ENCODE data around the gene HAPLN2.

The HAPLN2 gene

DNA sequence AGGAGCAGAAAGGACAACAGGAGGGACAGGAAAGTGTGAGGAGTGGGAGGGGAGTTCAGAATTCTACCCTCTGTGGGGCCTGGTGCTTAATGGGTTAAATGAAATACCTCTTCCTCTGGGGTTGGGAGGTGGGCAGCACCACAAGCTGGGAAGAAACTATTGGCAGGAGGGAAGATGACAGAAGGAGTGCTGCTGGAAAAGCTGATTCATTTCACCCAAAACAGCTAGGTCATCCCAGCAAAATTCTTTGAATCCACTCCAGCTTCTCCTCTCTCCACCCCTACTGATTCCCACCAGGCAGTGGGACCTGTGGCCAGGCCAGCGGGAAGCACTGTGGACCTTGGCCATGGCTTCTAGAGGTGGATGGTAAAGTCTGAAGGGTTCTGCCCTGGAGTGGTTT is 35.5 kb downstream of the HAPLN2 start:
- TF ChIP-seq ZNF274 (IDR thresholded peaks at IDR 0.05; ENCODE audit: low read depth, low read length), result no peak
- no peak overlapping the region for H3K4me3 ChIP-seq (ENCODE audit: low read length)

DNA sequence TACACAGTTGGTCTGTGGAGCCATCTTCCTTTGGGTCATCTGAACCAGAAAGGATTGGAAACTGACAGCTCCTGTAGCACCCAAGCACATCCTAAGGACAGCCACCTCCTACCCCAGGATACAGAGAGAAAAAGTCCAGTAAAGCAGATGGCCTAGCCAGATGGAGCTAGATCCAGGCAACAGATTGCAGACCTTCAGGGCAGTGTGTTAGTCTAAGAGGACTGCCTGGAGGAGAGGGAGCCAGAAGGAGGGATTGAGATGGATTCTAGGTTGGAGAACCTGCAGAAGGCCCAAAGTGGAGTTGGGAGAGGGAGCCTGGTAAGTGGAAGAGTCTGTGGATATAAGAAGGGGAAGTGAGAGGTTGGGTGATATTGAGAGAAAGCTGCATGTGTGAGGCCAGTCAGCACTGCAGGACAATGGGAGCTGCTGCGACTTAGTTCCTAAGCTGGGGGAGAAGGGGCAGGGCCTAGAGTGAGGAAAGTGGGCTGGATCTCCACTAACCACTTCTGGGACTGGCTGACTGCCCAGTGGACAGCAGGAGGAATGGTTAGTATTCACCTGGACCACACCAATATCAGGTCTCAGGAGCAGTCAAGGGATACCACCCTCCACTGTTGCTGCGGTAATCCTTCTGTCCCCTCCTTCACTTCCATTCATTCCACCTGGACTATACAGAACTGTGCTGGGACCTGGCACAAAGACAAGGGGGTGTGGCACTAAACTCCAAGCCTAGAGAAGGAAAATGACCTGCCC is 36.1 kb downstream of the HAPLN2 start:
- no peak for TF ChIP-seq ZNF274 (IDR thresholded peaks at IDR 0.05; ENCODE audit: low read depth, low read length)

DNA sequence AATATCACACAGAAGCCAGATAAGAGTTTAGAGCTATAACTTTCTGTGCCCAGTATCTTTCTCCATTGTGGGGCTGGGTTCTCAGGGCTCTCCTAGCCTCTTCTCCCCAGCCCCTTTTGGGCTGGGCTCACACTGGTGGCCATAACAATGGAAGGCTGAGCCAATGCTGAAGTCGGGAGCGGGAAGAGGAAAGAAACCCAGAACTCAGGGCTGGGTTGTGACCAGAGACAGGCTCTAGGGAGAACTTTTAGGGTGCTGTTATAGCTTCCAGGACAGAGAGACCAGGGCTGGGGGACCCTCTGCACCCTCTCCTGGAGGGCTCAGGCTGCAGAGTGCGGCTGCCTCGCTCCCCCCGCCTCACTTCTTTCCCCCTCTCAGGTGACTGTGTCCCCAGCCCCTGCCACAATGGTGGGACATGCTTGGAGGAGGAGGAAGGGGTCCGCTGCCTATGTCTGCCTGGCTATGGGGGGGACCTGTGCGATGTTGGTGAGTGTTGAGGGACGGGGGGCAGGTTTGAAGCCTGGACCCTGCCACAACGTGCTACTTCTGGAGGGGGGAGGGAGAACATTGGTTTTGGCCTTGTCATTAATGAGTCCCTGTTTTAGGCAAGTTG is 36.8 kb downstream of the HAPLN2 start:
- no peak for TF ChIP-seq ZNF274 (IDR thresholded peaks at IDR 0.05; ENCODE audit: low read depth, low read length)
- no peak overlapping the region for H3K4me3 ChIP-seq (ENCODE audit: low read length)

More for the DNA sequence above, 36.1 kb downstream of the HAPLN2 start:
- H3K4me3 ChIP-seq (ENCODE audit: low read length), result no peak overlapping the region

DNA sequence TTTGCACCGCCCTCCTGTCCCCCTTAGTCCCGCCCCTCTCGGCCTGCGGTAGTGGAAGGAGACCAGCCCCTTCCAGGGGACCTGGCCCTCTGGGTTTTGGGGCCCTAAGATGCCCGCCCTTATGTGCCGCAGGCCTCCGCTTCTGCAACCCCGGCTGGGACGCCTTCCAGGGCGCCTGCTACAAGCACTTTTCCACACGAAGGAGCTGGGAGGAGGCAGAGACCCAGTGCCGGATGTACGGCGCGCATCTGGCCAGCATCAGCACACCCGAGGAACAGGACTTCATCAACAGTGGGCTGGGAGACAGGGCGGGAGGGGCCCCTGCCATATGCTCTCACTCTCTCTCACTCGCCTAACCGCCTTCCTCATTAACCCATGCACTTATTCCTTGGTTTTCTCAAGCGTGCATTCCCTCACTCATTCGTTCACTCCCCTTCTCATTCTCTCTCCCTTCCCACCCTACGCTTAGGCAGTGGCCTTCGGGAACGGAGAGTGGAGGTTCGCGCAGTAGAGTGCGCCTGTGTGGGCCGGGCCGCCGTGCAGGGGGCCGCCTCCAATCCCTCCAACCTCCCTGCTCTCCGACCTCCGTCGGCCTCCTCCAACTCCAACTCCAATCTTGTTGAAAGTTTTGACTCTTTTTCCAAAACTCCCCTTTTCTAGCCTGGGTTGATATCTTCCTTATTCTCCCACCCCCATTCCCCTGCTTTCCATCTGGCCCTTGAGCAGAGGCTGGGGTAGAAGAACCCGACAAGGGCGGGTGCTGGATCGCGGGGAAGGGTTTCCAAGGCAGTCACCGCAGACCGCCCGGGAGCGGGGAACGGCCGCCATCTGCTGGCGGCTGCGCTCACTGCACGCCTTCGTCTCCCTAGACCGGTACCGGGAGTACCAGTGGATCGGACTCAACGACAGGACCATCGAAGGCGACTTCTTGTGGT is 37.9 kb downstream of the HAPLN2 start:
- TF ChIP-seq ZNF274 (IDR thresholded peaks at IDR 0.05; ENCODE audit: low read depth, low read length), result no peak
- H3K4me3 ChIP-seq (ENCODE audit: low read length), result no peak overlapping the region

DNA sequence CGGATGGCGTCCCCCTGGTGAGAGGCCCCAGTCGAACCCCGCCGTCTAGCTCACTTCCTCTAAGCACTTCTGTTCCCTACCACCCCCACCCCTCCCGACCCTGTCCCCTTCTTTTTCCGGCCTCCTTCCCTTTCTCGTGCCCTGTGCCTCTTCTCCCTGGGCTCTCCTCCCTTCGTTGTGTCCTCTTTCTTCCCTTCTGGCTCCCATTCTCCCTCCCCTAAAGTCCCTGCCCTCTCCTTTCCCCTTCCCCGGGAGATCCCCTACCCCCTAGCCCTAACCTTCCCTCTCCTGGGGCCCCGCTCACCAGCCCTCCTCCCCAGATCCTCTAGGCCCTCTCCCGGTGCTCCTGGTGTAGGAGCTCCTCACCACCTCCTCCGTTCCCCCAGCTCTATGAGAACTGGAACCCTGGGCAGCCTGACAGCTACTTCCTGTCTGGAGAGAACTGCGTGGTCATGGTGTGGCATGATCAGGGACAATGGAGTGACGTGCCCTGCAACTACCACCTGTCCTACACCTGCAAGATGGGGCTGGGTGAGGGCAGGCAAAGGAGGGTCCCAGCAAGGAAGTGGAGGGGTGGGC is 38.6 kb downstream of the HAPLN2 start:
- no peak for TF ChIP-seq ZNF274 (IDR thresholded peaks at IDR 0.05; ENCODE audit: low read depth, low read length)

DNA sequence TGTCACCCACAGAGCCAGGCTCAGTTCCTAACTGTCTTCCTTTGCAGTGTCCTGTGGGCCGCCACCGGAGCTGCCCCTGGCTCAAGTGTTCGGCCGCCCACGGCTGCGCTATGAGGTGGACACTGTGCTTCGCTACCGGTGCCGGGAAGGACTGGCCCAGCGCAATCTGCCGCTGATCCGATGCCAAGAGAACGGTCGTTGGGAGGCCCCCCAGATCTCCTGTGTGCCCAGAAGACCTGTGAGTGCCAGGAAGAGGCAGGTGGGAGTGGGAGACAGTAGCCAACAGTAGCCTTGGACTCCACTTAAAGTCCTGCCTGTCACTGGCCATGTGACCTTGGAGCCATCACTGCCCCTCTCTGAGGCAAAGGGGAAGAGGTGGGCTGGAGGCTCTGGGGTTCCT is 39.3 kb downstream of the HAPLN2 start:
- no peak overlapping the region for H3K4me3 ChIP-seq (ENCODE audit: low read length)

More for the DNA sequence above, 38.6 kb downstream of the HAPLN2 start:
- no peak overlapping the region for H3K4me3 ChIP-seq (ENCODE audit: low read length)

DNA sequence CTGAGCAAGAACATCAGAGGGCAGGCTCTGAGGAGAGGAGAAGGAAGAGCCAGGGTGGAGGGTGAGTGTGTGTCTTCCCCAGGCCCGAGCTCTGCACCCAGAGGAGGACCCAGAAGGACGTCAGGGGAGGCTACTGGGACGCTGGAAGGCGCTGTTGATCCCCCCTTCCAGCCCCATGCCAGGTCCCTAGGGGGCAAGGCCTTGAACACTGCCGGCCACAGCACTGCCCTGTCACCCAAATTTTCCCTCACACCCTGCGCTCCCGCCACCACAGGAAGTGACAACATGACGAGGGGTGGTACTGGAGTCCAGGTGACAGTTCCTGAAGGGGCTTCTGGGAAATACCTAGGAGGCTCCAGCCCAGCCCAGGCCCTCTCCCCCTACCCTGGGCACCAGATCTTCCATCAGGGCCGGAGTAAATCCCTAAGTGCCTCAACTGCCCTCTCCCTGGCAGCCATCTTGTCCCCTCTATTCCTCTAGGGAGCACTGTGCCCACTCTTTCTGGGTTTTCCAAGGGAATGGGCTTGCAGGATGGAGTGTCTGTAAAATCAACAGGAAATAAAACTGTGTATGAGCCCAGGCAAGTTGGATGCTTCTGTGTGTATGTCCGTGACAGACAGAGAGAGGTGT is 39.8 kb downstream of the HAPLN2 start:
- H3K4me3 ChIP-seq (ENCODE audit: low read length), result no peak overlapping the region; the same call in 1 of the 2 replicates
- no peak for TF ChIP-seq ZNF274 (IDR thresholded peaks at IDR 0.05; ENCODE audit: low read depth, low read length)

More for the DNA sequence above, 39.3 kb downstream of the HAPLN2 start:
- TF ChIP-seq ZNF274 (IDR thresholded peaks at IDR 0.05; ENCODE audit: low read depth, low read length), result no peak

DNA sequence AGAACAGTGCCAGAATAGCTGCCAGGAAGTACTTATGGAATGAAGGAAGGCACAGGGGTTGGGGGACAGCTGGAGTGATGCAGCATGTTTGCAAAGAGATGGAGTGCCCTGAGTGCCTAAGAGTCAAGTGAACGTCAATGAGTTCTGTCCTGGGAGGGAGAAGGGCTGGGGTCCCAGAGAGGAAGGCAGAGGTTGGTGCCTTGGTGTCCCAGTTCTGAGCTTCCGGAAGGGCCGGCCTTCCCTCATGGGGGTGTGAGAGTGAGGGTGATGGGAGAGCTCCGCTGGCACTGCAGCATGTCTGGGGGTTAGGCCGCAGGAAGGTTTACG is 40.4 kb downstream of the HAPLN2 start:
- H3K4me3 ChIP-seq (ENCODE audit: low read length), result peak overlapping the region; percentile 17; the same call in 1 of the 2 replicates
- TF ChIP-seq ZNF274 (IDR thresholded peaks at IDR 0.05; ENCODE audit: low read depth, low read length), result no peak

DNA sequence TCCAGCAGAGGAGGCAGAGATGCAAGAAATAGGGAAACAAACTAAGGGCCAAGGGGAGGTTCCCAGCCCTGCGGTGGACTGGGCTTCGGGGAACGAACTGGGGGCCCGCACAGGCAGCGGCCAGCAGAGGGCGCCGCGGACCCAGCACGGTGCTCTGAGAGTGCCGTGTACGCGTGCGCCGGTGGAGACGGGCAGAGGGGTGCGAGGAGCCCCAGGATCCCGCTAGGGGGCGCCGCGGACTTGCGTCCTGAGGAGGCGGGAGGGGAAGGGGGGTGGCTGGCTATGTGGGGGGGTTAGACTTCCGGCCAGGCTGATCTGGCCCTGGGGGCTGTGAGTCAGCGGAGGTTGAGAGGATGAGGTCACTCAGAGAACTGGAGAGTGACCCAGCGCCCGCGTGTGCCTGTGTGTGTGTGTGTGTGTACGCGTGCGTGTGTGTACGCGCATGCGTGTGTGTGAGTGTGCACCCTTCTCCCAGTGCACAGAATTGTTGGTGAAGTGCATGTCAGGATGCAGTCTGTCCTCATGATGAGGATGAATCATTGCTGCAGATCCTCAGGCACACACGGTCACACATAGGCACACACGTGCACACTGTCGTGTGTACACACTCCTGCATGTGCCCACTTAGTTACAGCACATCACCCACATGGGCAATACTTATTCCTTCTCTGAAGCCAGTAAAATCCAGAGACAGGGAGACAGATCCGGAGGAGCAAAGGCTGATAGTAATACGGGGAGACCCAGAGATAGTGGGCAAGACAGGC is 41.0 kb downstream of the HAPLN2 start:
- TF ChIP-seq ZNF274 (IDR thresholded peaks at IDR 0.05; ENCODE audit: low read depth, low read length), result no peak
- H3K4me3 ChIP-seq (ENCODE audit: low read length), result peak overlapping the region; percentile 71

DNA sequence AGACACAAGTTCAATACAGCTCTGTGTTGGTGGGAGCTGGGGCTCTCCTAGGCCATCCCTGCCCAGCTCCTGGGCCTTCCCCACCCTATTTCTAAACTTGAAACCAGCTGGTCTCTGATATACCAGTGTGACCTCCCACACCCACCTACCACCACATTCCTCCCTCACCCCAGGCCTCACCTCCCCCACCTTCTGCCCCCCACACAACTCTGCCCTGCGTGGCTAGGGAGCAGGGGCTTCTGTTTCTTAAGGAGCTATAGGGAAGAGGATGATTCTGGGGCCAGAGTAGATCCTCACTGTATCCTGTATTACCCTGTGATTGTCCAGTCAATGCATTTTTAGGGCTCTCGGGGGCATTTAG is 41.5 kb downstream of the HAPLN2 start:
- peak overlapping the region; percentile 71 for H3K4me3 ChIP-seq (ENCODE audit: low read length)
- TF ChIP-seq ZNF274 (IDR thresholded peaks at IDR 0.05; ENCODE audit: low read depth, low read length), result no peak

DNA sequence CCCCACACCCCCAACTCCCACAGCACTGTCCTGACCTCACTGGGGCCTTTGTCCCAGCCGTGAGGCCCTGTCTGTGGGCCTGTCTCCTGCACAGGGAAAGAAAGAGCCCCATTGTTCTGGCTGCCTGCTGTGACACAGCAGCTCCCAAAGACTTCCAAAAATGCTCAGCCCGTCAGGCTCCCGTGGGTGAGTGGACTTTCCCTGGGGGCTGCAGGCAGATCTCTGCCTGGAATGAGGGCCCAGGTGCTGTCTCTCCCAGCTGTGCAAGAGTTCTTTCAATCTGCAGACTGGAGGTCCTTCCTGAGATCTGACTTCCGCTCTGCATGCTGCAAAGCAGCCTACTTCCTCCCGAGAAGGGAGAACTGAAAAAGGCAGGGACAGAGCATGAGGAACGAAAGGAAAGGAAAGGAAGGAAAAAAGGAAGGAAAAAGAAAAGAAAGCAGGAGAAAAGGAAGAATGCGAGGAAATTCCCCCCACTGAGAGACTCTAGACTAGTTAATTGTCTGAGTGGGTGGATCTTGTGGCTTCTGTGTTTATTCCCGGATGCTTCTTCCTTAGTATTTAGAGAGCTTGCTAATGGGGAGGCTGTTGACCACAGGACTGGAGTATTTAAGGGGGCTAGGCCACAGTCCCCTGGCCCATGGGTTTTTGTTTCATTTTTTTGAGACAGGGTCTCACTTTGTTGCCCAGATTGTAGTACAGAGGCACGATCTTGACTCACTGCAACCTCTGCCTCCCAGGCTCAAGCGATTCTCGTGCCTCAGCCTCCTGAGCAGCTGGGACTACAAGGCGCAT is 43.0 kb downstream of the HAPLN2 start:
- no peak for TF ChIP-seq ZNF274 (IDR thresholded peaks at IDR 0.05; ENCODE audit: low read depth, low read length)
- H3K4me3 ChIP-seq (ENCODE audit: low read length), result no peak overlapping the region

DNA sequence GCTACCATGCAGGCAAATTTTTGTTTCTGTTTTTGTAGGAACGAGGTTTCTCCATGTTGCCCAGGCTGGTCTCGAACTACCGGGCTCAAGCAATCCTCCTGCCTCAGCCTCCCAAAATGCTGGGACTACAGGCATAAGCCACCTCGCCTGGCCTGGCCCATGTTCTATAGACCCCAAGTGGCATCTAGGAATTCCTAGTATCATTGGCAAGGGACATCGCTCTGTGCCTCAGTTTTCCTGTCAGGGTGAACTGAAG is 43.5 kb downstream of the HAPLN2 start:
- H3K4me3 ChIP-seq (ENCODE audit: low read length), result no peak overlapping the region
- no peak for TF ChIP-seq ZNF274 (IDR thresholded peaks at IDR 0.05; ENCODE audit: low read depth, low read length)

DNA sequence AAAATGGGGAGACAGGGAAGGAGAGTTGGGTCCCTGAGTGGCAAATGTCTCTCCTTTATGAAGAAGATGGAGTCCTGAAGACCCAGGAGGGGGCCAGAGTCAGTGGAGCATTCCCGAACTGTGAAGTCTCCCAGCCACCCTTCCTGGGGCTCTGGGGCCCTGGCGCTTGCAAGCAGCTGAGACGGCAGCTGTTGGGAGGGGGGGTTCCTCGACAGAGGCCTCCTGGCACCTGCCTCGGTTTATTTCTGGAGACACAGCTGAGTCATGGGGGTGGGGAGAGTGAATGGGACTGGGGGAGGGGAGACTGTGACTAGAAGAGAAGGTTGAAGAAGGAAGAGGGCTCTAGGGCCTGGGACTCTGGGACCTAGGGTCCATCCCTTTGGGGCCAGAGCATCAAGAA is 44.0 kb downstream of the HAPLN2 start:
- no peak for TF ChIP-seq ZNF274 (IDR thresholded peaks at IDR 0.05; ENCODE audit: low read depth, low read length)
- H3K4me3 ChIP-seq (ENCODE audit: low read length), result no peak overlapping the region

Measured in GM08714 (cell line).